ENCODE data around the gene KATNB1.
"Not testable (repeated sequence)": the region's sequence is repeated elsewhere in the genome, so short reads cannot be mapped to it uniquely, and the experiment has no call there.

KATNB1 gene

DNA sequence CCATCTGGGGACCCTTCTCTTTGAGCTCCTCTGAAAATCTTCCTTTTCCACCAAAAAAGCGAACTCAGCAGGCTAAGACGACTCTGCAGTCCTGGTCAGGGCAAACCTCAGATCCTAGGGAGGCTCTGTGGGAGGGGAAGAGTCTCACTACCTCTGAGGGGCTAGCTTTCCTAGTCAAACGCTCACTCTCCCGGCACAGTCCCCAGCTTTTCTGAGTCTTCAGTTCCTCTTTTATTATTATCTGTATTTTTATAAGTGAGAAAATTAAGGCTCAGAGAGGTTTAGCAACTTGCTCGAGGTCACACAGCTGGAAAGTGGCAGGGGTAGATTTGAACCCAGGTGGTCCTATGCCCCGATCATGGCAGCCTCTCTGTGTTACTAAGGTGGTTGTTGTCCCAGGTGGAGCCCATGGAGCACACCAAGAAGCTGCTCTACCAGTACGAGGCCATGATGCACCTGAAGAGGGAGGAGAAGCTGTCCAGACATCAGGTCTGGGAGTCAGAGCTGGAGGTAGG is 9.1 kb upstream of the KATNB1 start:
- DNase-seq = no peak

DNA sequence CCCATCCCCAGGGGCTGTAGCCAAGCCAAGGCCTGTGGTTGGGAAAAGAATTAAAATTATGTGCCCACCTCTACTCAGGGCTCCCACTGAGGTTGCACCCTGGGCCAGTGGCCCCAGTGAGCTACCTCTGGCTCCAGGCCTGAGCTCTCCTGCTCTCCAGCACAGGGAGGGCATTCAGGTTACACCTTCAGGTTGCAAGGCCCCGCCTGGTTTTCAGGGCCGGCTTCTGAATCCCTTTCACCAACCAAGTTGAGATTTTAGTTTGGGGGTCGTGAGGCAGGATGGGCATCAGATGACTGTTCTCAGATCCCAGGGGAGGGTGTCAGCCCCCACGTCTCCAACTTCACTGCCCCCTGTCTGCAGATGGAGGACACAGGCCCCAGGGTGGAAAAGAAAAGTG is 8.0 kb upstream of the KATNB1 start:
- no peak for DNase-seq

DNA sequence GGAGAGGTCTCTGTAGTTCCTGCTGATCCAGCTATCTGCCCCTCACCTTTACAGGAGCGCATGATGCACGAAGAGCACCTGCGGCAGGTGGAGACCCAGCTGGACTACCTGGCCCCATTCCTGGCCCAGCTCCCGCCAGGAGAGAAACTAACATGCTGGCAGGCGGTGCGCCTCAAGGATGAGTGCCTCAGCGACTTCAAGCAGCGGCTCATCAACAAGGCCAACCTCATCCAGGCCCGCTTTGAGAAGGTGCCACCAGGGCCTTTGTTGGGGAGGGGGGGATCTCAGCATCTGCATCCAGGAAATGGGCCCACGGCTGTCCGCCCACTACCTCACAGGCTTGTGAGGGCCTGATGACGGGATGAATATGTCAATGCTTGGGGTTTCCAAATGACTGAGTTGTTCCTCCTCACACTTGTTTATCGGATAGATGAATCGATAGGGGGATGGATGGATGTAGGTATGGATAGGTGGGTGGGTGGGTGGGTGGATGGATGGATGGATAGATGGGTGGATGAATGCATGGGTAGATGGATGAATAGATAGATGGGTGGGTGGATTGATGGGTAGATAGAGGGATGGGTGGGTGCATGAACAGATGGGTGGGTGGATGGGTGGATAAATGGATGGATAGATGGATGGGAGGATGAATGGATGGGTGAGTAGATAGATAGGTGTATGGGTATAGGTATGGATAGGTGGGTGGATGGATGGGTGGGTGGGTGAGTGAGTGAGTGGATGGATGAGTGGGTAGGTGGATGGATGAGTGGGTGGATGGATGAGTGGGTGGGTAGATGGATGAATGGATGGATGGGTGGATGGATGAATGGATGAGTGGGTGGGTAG is 7.0 kb upstream of the KATNB1 start:
- DNase-seq = no peak

- no peak for DNase-seq
Measured at GRCh38 chr16:57729182-57729484, 6.4 kb upstream of the KATNB1 start.

- not testable (repeated sequence) for DNase-seq
Measured at GRCh38 chr16:57729852-57730251, 5.7 kb upstream of the KATNB1 start.

DNA sequence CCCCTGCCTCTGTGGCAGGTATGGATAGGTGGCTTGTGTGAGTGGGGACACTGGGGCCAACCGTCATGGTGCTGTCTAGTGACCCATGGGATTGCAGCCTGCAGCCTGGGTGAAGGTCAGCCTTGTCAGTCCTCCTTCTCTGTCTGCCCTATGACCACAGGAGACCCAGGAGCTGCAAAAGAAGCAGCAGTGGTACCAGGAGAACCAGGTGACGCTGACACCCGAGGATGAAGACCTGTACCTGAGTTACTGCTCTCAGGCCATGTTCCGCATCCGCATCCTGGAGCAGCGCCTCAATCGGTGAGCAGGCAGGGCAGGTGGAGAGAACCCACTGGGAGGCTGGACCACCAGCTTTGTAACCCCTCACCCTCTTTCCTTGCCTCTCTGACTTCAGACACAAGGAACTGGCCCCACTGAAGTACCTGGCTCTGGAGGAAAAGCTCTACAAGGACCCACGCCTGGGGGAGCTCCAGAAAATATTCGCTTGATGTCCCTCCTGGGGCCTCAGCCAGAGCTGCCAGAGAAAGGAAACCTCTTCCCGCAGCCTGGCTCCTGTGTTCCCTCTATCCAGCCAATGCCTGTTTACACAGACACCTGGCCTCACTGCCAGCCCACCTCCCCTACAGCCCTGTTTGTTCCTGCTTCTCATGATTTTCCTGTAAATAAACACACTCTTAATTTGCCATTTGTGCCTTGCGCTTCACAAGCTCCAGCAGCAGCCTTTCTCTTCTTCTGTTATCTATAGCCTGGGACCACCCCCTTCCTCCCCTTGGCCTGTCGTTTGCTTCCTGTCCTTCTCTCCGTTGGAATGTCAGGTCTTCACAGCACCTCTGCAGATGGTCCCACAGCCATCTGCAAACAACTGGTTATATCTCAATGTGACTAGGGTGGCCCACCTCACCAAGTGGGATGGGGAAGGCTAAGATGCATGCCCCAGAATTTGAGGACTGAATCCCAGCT is 4.5 kb upstream of the KATNB1 start:
- DNase-seq = no peak

DNA sequence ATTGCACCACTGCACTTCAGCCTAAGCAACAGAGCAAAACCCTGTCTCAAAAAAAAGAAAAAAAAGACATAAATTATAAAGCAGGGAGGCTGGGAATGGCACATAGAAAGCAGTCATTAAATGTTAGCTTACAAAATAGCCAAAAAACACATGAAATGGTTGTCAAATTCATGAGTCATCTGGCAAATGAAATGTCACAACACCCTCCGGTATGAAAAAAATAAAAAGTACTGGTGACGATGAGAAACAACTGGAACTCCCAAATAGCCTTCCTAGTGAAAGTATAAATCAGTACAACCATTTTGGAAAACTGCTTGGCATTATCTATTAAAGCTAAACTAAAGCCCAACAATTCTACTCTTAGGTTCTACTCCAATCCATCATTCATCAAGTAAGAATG is 3.5 kb upstream of the KATNB1 start:
- no peak for DNase-seq

DNA sequence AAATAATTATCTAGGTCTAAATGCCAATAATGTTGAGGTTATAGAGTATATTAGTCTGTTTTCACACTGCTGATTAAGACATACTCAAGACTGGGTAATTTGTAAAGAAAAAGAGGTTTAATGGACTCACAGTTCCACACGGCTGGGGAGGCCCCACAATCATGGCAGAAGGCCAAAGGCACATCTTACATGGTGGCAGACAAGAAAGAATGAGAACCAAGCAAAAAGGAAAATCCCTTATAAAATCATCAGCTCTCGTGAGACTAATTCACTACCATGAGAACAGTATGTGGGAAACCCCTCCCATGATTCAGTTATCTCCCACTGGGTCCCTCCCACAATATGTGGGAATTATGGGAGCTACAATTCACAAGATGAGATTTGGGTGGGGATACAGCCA is 2.9 kb upstream of the KATNB1 start:
- DNase-seq = no peak

DNA sequence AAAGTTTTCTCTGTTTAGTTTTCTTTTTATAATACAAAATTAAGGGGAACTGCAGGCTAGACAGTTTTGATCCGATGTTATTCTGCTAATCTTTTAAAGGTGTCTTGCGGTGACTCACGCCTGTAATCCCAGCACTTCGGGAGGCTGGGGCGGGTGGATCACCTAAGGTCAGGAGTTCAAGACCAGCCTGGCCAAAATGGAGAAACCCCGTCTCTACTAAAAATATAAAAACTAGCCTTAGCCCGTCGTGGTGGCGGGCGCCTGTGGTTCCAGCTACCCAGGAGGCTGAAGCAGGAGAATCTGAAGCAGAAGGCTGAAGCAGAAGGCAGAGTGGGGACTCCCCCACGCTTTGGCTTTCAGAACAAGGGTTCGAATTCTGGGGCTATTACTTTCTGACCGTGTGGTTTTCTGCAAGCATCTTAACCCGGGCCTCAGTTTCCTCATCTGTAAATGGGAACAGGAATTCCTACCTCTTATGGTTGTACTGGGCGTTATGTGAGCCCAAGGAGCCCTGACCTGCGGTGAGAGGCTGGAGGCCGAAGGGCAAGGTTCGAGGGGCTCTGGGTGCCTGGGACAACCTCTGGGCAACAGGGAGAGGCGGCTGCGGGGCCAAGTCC is 1.2 kb upstream of the KATNB1 start:
- no peak for DNase-seq

GRCh38 chr16:57734925-57735754 is 430 bp upstream of the KATNB1 start:
- DNase-seq = peak; percentile 100

DNA sequence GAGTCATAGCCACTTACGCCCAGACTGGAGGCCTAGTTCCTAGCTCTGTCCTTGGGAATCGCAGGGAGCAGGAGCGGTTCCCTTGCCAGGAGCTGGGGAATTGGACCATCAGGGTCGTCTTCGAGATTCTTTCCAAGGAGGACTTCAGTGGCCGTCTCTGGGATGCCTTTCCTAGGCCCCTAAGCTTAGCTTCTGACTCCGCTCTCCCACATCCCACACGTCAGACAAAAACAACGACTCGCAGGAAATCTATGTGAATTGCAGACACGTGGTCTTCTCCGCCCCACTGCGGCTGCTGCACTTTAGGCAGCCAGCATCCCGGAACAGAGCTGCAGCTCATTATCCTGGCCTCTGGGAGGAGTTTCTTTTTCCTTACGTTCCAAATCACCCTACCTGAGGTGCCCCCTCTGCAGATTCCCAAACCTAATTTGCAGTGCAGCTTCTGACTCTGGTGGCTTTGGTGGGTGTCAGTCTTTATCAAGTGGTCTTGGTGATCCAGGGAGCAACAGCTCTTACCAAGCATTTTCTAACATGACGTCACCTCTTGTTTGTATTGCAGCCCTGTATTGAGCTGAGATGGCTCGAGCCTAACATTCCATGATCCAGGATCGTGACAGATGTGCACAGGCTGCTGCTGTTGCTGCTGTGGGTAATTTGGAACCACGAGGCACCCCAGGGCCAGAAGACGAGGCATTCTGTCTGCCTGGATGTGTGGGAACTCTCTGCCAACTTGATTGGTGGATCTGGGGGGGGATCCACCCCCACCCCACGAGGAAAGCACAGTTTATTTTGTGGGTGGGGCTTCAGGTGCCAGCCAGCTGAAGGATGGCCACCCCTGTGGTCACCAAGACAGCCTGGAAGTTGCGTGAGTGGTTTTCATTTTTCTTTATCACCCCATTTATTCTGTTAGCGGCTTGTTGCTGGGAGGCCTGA is 1.1 kb downstream of the KATNB1 start:
- peak; percentile 65 for DNase-seq

- DNase-seq = no peak
Measured at GRCh38 chr16:57738844-57739243, 3.3 kb downstream of the KATNB1 start.

- no peak for DNase-seq
Measured at GRCh38 chr16:57739756-57740422, 4.3 kb downstream of the KATNB1 start.

DNA sequence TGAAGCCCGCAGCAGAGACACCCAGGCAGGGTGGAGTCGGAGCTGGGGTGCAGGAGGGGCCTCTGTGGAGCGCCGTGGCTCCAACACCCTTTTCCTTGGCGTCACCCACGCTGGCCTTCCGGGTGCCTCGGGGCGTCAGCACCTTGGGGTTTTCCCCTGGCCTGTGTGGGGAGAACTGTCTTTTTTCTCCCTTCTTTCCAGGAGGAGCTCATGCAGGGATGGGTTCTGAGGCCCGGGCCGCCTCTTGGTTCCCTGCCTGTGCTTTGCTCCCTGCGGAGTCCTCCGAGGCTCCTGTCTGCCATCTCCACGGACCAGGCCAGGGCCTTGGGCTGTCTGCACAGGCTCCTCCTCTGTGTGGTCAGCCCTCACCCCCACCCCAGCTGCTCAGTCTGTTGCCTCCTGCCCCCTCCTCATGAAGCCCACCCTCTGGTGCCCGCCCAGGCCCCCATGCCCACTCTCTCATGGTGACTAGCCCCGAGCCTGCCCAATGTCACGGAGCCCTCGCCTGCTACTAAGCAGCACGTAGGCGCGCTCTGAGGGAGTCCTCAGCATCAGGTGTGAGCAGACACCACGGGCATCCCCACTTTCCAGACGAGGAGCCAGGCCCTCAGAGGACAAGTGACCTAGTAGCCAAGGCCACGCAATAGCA is 5.0 kb downstream of the KATNB1 start:
- DNase-seq = no peak

DNA sequence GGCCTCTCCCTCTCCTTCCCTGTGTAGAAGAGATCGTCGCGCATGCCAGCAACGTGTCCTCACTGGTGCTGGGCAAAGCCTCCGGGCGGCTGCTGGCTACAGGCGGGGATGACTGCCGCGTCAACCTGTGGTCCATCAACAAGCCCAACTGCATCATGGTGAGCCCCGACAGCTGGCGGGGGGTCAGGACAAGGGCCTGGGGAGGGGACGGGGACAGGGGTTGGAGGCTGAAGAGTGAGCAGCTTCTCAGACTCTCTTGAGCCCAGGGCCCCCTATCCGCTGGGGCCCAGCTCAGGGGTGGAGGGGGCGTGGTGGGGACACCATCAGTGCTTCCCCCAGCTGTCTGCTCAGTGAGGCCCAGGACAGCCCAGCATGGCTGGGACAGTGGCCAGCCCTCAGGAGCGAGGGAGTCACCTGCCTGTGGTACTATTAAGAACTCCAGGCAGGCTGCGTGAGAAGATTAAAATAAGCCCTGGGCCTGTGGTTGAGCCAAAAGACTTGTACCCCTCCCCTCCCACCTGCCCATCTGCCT is 6.2 kb downstream of the KATNB1 start:
- no peak for DNase-seq

GRCh38 chr16:57742543-57742942 is 7.0 kb downstream of the KATNB1 start:
- DNase-seq = no peak

DNA sequence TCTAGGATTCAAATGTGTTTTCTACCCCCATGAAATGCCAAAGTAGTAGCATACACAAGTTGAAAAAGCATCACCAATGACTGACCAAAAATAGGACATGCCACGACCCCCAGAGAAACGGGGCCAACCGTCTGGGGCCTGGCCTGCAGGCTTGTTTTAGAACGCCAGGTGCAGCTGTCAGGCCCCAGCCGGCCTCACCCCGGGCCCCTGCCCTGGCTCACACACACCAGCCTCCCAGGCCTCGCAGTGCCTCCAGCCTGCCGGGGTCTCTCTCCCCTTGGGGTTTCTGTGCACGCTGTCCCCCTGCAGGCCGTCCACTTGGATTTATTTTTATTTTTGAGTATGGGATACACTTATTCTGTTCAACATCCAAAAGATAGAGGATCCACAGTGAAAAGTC is 7.9 kb downstream of the KATNB1 start:
- DNase-seq = no peak

- no peak for DNase-seq
Measured at GRCh38 chr16:57743886-57744641, 8.5 kb downstream of the KATNB1 start.

DNA sequence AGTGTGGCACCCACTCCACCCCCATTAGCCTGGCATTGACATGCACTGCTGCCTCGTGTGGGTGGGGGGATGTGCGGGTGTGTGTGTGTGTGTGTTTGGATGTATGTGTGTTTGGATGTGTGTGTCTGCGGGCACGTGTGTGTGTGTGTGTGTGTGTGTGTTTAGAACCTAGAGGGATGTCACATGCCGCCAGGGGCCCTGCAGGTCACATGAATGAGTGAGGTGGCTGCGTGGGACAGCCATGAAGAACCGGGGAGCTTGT is 9.0 kb downstream of the KATNB1 start:
- DNase-seq = no peak

Measured in fibroblast of upper back skin (primary cell).